SKM-1 (cell line): ENCODE measurements around the gene ADH1B.
"Not testable (repeated sequence)": the region's sequence is repeated elsewhere in the genome, so short reads cannot be mapped to it uniquely, and the experiment has no call there.

Experiments used
- DNase-seq: peaks from one replicate; lab custom pipeline; 2025; ENCODE audit not compliant: unreplicated experiment; lab: John Stamatoyannopoulos, UW

The ADH1B gene

DNA sequence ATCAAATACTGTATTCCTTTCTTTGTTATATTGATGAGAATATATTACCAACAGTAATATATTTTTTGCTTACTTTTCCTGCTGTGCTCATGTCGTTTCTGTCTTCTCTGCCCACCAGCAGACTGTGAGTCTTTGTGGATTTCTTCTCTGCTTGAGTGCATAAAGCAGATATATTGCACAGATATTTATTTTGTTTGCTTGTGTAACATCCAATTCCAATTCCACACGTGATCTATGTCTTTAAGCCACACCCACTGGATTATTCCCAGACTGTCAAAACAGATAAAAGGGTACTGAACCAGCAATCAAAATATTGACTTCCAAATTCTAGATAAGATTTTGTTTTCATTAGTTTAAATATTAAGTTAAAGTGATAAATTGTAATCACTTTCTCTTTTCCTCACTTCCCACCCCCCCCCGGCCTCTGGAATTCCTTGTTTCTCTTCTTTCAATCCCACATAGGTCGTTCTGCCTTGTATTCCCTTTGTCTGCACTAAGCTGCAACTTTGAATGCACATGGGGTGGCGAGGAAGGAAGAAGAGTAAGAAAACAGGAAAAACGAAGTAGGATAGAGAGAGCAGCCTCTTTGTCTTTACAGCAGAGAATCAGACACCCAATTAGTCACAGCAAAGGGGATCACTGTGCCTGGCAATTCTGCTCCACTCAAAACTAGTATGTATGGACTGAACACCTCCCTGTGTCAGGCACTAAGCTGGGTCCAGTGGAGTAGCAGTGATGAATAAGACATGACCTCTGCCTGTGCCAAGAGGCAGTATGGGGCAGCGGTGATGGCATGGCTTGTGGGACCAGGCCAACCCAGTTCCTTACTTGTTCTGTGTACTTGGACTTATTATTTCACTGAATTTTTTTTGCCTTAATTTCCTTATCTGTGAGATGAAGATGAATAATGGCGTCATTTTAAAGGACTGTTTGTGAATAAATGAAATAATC, at the start of gene ADH1B:
ADH1B (minus strand) TSS at position 161 of the 951 bp plus-strand sequence; CDS start at position 91, 70 bp downstream.
- no peak for DNase-seq

DNA sequence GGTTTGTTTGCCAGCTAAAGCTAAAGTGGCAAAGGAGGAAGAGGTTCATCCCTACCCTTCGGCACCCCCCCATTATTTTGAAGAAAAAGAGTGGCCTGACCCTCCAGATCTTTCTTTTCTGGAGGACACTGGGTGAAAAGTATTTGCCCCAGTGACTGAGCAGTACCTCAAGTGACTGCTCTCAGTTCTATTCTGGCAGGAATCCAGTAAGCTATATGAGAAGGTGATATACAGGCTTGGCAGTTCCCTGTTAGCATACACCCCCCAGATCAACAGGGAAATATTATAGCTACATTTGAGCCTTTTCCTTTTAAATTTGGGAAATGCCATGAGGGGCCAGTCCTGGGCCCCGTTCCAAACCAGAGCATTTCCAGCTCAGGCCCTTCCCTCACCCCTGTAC, 46.6 kb upstream of the ADH1B start:
- not testable (repeated sequence) for DNase-seq

- no peak for DNase-seq
These were observed 45.3 kb upstream of the ADH1B start for GRCh38 chr4:99366491-99366890.

GRCh38 chr4:99362768-99363167, 41.6 kb upstream of the ADH1B start:
- DNase-seq: no peak

DNA sequence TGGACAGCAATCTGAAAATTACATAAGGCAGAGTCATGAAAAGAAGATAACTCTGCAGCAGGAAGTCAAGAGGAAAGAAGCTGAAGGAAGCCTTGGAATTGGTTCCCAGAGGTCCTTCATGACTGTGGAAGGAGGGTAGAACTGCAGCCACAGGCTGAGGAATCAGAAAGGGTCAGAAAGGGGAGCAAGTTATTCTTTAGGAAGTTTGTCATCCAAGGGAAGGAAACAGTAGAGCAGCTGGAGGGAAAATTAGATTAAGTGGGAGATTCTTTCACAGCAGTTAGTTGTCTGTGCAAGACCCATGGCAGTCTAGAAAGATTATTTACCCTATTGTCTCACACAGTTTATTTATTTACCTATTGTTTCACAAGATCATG, 40.7 kb upstream of the ADH1B start:
- DNase-seq: no peak

DNA sequence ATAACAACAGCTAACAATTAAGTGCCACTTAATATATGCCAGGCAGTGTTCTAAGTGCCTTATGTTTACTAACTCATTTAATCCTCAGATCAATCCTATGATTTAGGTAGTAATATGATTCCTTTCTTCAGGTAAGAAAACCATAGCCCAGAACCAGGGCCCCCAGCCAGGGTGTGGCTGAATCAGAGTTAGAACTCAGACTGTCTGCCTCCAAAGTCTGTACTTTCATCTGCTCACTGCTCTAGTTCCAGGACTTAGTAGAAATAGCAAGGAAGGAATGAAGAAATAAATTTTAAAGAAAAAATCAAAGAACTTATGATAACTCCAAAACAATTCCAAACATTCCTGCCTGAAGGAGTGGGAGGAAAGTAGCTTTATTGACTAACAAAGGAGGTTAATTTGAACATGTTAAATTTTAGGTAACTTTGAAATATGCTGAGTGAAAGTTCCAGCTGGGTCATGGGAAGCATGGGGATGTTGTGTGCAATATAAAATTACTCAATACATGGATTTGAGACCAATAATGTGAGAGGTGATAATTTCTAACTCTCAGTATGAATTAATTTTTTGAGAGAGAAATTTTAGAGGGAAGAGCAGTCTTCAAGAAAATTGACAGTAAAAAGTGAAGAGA, 40.2 kb upstream of the ADH1B start:
- DNase-seq: no peak

DNA sequence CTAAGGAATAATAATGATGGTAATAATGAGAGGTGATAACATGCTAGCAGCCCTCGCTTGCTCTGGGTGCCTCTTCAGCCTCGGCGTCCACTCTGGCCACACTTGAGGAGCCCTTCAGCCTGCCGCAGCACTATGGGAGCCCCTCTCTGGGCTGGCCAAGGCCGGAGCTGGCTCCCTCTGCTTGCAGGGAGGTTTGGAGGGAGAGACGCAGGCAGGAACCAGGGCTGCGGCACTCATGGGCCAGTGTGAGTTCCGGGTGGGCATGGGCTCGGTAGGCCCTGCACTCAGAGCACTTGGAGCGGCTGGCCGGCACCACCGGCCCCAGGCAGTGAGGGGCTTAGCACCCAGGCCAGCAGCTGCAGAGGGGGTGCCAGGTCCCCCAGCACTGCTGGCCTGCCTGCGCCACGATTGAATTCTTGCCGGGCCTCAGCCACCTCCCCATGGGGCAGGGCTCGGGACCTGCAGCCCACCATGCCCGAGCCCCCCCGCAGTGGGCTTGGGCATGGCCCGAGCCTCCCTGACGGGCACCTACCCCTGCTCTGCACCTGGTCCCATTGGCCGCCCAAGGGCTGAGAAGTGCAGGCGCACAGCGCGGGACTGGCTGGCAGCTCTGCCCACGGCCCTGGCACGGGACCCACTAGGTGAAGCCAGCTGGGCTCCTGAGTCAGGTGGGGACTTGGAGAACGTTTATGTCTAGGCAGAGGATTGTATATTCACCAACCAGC, 38.4 kb upstream of the ADH1B start:
- DNase-seq: no peak

GRCh38 chr4:99357948-99358347, 36.7 kb upstream of the ADH1B start:
- no peak for DNase-seq

DNA sequence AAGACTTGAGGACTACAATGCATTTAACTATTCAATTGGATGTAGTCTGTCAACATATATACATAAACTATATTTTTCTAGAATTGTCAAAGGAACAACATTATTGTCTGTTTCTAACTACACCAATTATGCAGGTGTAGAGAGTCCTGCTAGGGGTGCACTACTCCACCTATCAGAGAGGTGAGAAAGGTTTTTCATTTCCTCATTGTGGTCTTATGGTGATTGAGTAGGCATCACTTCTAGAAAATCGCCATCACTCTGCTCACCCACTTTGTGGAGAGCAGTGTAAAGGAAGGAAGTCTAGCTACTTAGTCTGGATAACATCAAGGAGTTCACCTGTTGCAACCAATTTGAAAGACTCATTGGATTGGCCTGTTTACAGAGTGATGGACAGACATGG, 35.8 kb upstream of the ADH1B start:
- no peak for DNase-seq

- DNase-seq: not testable (repeated sequence)
These were observed 34.9 kb upstream of the ADH1B start for GRCh38 chr4:99356149-99356548.

DNA sequence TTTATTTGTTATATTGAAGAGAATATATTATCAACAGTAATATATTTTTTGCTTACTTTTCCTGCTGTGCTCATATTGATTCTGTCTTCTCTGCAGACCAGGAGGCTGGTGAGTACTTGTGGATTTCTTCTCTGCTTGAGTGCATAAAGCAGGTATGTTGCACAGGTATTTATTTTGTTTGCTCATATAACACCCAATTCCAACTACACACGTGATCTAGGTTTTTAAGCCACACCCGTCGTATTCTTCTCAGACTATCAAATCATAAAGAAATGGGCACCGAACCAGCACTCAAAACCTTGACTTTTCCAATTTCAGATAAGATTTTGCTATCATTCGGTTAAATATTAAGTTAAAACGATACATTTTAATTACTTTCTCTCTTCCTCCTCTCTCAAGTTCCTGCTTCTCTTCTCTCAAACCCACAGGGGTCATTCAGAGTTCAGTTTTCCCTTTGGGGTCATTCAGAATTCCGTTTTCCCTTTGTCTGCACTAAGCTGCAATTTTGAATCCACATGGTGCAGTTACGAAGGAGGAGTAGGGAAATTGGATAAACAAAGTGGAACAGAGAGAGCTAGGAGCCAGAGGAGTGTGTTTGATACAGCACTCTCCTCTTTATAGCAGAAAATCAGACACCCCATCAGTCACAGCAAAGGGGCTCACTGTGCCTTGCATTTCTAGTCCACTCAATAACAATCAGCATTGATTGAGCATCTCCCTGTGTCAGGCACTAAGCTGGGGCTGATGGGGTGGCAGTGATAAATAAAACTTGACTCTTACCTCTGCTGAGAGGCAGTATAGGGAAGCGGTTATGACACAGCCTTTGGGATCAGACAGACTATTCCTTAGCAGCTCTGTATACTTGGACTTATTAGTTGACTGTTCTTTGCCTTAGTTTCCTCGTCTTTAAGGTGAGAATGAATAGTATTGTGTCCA, 31.7 kb upstream of the ADH1B start, which contains the start of gene ADH1C:
ADH1C (minus strand) TSS at position 145 of the 936 bp plus-strand sequence; CDS start at position 74, 71 bp downstream.
- DNase-seq: no peak

DNA sequence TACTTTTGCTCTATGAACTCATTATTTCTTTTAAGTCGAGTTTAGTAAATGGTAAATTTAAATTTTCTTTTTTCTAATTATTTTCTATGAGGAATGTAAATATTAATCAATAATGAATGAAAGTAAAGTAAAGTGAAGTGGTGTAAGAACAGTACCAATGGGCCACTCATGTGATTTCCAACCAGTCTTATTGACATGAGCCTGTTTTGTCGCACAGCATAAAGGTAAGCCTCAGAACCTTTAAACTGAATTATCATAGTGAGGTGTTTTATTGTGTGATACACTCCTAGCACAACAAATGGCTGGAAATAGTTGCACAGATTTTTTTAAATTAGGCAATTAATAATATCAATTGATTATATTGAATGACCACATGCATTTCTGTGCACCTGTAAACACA, 30.3 kb upstream of the ADH1B start:
- no peak for DNase-seq

DNA sequence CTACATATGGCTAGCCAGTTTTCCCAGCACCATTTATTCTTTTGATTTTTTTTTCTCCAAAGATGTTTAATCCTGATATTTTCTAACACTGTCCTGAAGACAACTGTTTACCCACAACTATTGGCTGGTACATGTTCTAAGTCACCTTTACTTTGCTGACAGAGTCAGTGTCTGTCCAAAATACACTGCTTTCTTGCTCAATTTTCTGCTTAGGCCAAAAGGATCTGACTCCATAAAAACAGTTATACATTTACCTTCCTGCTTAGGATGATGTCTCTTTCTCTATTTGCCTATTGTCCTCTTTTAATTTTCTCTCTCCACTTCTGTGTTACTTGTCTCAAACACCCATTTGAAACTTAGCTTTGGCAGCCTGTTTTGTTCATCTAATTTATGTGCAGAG, 28.1 kb upstream of the ADH1B start:
- DNase-seq: no peak

- DNase-seq: not testable (repeated sequence)
These were observed 21.4 kb upstream of the ADH1B start for GRCh38 chr4:99342624-99343023.

DNA sequence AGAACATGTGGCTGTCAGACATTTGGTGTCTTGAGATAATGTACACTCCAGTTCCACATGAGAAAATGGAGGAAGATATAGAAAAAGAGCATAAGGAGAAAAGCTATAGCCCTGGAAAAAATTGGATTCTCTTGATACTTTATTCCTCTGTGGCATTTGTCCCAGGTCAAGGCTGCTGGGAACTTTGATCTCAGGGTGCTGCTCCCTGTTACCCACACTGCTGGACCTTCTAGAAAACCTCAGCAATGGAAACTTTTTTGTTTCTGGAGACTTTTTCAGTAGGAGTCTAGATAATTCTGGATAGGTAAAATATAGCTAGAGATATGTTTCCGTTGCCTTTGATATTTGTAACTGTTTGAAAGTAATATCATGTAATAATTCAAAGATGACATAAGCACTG, 20.2 kb upstream of the ADH1B start:
- DNase-seq: no peak

- no peak for DNase-seq
These were observed 18.0 kb upstream of the ADH1B start for GRCh38 chr4:99339172-99339571.

GRCh38 chr4:99336553-99336952, 15.4 kb upstream of the ADH1B start:
- no peak for DNase-seq

DNA sequence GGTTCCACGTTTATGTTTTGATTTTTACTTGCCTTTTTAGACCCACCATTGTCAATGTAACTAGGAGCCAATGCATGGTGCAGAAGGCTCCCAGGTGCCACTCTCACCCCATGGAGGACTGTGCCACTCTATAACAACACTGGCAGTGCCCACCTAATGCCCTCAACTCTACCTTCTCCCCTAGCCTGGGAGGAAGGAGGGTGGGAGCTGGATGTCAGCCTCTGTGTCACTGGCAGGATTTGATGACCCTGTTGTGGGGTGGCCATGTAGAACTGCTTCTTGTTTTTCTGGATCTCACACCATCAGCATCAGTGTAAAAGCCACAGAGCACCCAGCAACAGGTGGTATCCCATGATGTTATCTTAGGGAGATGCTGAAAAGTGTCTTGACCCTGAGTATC, 13.7 kb upstream of the ADH1B start:
- no peak for DNase-seq

DNA sequence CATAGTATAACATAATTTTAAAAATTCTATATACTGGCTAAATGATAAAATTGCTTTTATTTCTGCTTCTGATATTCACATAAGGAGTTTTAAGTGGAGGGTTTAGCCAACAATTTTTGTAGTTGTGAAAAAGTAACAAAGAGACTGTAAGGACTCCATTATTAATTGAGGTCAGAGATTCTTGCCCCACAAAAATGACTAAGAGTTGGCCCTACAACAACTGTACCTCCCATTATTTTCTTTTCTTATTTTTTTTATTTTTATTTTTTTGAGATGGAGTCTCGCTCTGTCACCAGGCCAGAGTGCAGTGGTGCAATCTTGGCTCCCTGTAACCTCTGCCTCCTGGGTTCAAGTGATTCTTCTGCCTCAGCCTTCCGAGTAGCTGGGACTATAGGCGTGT, 9.4 kb upstream of the ADH1B start:
- no peak for DNase-seq

- DNase-seq: no peak
These were observed 8.7 kb upstream of the ADH1B start for GRCh38 chr4:99329876-99330275.

GRCh38 chr4:99324979-99325378, 3.8 kb upstream of the ADH1B start:
- DNase-seq: no peak
